NOMO-1 treated with DMSO at 0.1 percent for 48 hours (cell line): ENCODE results near the gene DEXI.
A peak's percentile ranks its signal among the peaks of the same experiment; 100 is the strongest.
"Not testable (repeated sequence)": the region's sequence is repeated elsewhere in the genome, so short reads cannot be mapped to it uniquely, and the experiment has no call there.

Experiments
- DNase-seq: peaks from one replicate; lab custom pipeline; 2025; ENCODE audit not compliant: unreplicated experiment; lab: John Stamatoyannopoulos, UW

Gene DEXI

DNA sequence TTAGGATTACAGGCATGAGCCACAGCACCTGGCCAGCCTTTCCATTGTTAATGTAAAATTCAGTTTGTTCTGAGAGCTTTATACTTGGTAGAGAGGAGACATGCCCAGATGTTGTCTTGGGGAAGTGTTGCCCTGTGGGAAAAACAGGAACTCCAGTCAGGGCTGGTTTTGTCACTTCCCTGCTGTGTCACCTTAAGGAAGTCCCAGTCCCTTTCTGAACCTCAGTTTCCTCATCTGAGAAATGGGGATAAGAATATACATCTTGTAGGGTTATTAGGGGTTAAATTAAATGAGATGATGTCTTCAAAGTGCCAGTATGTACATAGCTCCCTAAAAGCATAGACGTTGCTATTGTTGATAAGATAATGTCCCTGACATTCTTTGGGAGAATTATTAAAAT, 27.3 kb upstream of the DEXI start:
- no peak for DNase-seq

GRCh38 chr16:10968498-10968897, 26.2 kb upstream of the DEXI start:
- no peak for DNase-seq

GRCh38 chr16:10967986-10968385, 25.7 kb upstream of the DEXI start:
- no peak for DNase-seq

GRCh38 chr16:10966559-10966958, 24.3 kb upstream of the DEXI start:
- not testable (repeated sequence) for DNase-seq

GRCh38 chr16:10966129-10966528, 23.9 kb upstream of the DEXI start:
- DNase-seq = no peak

GRCh38 chr16:10965440-10966061, 23.3 kb upstream of the DEXI start:
- no peak for DNase-seq

DNA sequence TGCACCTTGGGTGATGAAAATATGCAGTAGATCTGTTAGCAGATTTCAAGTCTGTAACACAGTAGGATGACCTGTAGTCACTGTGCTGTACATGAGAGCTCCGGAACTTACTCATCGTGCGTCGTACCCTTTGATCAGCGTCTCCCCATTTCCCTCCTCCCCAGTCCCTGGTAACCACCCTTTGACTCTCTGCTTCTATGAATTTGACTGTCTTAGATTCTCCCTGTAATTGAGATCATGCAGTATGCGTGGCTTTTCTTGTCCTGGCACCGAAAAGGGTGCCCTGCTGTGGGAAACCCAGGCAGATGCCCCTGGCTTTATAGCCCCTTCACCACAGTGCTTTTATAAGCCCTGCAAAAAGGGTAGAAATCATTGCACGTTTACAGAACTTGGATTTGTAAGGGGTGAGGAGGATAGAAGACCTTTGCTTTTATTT, 22.6 kb upstream of the DEXI start:
- DNase-seq = no peak

DNA sequence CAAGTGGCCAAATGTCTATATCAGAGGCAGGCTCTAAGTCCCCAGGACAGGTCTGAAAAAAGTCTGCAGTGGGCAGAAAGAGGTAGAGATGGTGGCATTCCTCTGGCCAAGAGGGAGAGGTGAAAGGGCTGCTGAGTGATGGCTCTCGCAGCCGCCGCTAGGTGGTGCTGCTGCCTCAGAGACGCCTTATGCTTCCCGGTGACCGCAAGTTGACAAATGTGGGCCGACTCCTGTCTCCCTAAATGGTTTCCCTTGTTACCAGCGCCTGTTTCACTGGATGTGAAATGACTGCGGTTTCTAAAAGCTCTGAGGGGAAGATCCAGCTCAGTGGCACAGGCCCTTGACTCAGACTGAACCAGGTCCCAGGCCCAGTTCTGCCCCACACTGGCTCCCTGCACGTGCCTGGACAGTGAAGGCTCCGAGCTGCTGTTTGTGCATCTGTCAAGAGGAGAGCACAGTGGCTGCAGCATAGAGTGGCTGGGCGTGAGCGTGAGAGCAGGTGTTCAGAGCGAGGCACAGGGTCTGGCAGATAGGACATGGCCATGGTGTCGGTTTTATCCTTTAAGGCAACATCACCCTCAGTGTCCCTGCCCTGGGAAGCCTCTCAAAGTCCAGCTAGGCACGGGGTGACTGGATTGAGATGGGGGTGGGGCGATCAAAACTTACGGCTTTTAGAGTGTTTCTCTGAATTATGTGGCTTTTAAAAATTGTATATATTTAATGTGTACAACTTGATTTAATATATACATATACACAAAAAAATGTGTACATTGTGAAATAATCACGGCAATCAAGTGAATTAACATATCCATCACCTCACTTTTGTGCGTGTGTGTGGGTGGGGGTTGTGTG, 22.0 kb upstream of the DEXI start:
- peak; percentile 72 for DNase-seq

DNA sequence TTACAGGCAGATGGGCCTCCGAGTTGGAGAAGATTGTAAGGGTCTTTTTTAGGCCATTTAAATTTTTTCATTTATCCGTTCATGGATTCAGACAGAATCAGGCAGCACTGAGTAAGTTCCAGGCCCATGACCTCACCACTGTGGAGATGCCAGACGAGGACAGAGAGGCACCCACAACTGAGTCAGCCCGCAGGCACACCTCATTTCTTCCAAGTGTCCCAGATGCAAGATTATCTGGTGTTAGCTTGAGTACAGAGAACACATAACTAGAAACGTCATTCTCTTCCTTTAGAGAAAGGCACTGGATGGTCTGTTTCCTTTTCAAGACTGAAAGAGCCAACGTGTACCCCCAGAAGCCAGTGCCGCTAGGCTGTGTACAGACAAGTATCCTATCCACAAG, 19.0 kb upstream of the DEXI start:
- DNase-seq = no peak

DNA sequence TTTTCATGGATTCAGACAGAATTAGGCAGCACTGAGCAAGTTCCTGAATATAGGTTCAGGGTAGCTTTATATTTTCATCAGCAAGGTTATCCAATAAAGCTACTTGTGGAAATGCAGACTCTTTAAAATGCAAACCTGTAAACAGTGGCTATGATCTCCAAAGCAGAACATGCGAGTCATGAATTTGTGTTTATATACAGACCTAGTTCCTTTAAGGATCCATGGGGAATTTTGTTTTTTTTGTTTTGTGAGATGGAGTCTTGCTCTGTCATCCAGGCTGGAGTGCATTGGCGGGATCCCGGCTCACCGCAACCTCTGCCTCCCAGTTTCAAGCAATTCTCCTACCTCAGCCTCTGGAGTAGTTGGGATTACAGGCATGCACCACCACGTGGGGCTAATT, 16.9 kb upstream of the DEXI start:
- no peak for DNase-seq

DNA sequence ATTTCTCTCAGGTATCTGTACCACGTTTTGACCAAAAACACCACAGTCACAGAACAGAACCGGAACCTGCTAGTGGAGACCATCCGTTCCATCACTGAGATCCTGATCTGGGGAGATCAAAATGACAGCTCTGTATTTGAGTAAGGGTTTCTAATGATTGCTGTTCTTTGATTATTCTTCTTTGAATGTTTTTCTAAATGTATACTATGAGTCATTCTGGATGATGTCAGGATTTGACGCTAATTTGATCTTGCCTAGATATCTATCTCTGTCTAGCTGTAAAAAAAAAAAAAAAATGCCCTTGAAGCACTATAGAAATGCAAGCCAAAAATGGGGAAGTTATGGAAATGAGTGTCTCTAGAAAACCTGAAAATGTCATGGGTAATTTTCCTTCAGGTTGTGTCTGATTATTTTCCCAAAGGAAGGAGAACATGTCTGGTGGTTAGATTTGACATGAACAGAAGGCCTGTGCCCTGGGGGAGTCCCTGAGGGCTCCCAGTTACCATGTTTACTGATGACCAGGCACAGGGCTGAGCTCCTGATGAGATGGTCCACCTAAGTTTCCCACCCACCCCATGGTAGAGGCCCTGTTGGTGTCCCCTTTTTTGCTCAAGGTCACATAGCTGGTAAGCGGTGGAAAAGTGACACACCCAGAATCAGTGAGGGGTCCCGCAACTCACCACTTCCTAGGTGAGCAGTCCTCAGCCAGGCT, 15.7 kb upstream of the DEXI start:
- peak; percentile 35 for DNase-seq

- DNase-seq = no peak
These were observed 12.6 kb upstream of the DEXI start for GRCh38 chr16:10954903-10955302.

DNA sequence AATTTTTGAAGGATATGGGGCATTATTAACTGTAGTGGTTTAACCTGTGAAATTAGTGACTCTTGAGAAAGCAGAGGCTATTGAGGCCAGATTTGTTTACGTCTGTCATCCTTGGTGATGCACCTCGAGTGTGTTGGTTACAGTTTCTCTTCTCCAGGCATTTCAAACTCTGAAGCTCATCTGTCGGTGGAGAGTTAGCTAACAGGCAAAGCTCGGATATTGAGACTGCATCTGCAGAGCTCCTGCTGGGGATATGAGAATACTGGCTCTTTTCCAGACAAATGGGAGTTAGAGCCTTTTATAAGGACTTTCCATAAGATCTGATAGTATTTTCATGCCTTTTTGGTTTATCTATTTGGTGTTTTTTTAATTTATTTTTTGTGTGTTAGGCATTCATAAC, 8.8 kb upstream of the DEXI start:
- no peak for DNase-seq

DNA sequence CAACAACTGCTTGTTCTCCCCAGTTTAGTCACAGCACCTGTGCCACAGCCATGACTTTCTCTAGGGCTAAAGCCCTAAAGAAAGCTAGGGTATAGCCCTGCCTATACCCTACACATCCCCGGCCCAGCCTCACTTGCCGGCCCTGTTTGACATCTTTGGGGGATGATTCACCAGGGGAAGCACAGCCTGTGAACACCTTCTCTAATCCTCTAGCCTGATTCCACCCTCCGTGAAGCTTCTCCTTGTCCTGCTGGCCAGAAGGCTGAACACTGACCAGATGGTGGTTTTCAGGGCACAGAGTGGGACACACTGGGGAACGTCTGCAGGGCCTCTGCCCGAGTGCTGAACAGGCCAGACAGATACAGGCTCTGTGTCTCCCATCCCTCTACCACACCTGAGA, 8.1 kb upstream of the DEXI start:
- no peak for DNase-seq

- peak; percentile 90 for DNase-seq
These were observed 7.2 kb upstream of the DEXI start for GRCh38 chr16:10949424-10949970.

DNA sequence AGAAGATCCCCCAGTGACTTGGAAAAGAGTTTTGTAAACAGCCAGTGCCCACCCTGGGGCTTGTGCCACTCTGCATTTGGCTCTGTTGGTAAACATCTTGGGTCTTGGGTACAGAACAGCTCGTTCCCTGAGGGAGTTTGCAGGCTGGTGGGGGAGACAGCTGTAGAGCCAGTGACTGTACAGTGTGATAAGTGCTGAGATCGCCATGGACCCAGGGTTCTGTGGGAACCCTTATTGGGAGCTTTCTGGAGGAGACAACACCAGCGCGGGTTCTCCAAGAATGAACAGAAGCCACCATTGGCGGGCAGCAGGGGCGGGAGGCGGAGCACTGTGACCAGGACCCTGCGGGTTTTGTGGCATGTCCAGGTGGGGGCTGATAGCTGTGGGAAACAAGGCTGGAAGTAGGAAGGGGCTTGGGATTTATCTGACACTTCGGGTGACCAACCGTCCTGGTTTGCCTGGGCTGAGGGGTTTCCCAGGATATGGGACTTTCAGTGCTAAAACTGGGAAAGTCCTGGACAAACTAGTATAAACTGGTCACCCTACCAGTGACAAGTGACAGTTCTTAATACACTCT, 5.0 kb upstream of the DEXI start:
- no peak for DNase-seq

DNA sequence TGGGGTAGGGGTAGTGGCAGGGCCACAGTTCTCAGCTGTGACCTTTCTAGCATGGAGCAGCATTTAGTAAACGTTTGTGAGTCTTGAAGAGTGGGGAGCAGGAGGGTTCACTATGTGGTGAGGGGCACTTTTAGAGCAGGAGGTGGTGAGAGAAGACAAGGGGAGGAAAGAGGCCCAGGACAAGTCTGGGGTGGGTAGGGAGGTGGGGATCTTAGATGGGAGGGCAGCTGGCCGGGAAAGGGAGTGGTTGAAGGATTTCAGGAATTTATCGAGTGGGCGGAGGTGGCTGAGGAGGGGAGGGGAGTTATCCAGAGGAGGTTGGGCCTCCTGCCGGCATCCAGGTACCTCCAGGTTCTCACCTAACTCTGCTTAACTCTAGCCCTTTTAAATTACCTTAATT, 4.0 kb upstream of the DEXI start:
- DNase-seq = no peak

- DNase-seq = peak; percentile 1
These were observed 3.0 kb upstream of the DEXI start for GRCh38 chr16:10945065-10945787.

GRCh38 chr16:10944249-10945064, 2.2 kb upstream of the DEXI start, which contains the start of gene CLEC16A:
CLEC16A (plus strand) TSS chr16:10944564; CDS start chr16:10944718, 154 bp downstream.
- peak; percentile 87 for DNase-seq

- no peak for DNase-seq
These were observed 741 bp upstream of the DEXI start for GRCh38 chr16:10943064-10943353.
